Peyer's patch (tissue), 4 donors: ENCODE measurements around the gene ERC2. TPM values are rescaled to one million over a fixed set of nuclear protein-coding genes. Genes with fewer than 3 reads are reported as not detected.

ENCODE experiments used
- DNase-seq, 3 donors: peaks; one replicate each; pipeline ENCODE4 v3.0.0-alpha.2; 2017 to 2019
- H3K27ac ChIP-seq, 4 donors: fragments of 200-600 bp; sonication (generic); one replicate each; pipeline ENCODE4 v1.5.1; 2016 to 2019
- H3K27me3 ChIP-seq, 2 donors: fragments of 200-600 bp; sonication (generic); one replicate each; pipeline ENCODE4 v1.5.1; 2019
- H3K36me3 ChIP-seq, 3 donors: fragments of 200-600 bp; sonication (generic); one replicate each; pipeline ENCODE4 v1.5.1; 2016 to 2019
- H3K4me1 ChIP-seq, 4 donors: fragments of 200-600 bp; sonication (generic); one replicate each; pipeline ENCODE4 v1.5.1; 2016 to 2019
- H3K4me3 ChIP-seq, 4 donors: fragments of 200-600 bp; sonication (generic); 1 replicate in 3 of 4; 2 replicates in 1 of 4; pipeline ENCODE4 v1.5.1; 2016 to 2019; ENCODE audit warnings: mild to moderate bottlenecking in 1 of 4
- H3K9me3 ChIP-seq, 4 donors: fragments of 200-600 bp; sonication (generic); one replicate each; pipeline ENCODE4 v1.5.1; 2016 to 2019; ENCODE audit warnings: mild to moderate bottlenecking in 1 of 4
- CTCF ChIP-seq, 6 experiments: fragments of 450-650 bp in 4 of 6; fragments of 200-600 bp in 2 of 6; sonication (generic) in 1 of 6; IDR thresholded peaks; one replicate each; pipeline ENCODE4 v1.5.1; 2017 to 2019; ENCODE audit warnings: antibody characterized with exemption in 6 of 6, mild to moderate bottlenecking in 3 of 6, moderate library complexity in 1 of 6
- POLR2A ChIP-seq, 2 donors: fragments of 450-650 bp; IDR thresholded peaks; one replicate each; pipeline ENCODE4 v1.5.1; 2017; ENCODE audit warnings: antibody characterized with exemption in 2 of 2, mild to moderate bottlenecking in 2 of 2, moderate library complexity in 2 of 2
- total RNA-seq, 4 donors: library from RNA; depleted of rRNA; stranded (reverse); fragments of >200 nt; gene quantifications; one replicate each; pipeline ENCODE4 v1.1.0, GENCODE V29; 2016

The ERC2 gene
- total RNA-seq, 4 donors from 2014 or later, result 0.18 to 0.83 TPM; not detected in 2

- TF ChIP-seq POLR2A (IDR thresholded peaks at IDR 0.05), result no peak
- no peak for TF ChIP-seq CTCF (IDR thresholded peaks at IDR 0.05)
- Histone ChIP-seq H3K4me3 (no peak overlapping the region), H3K4me1 (no peaks in the 10 kb centered on the region), H3K27ac (no peak overlapping the region), H3K27me3 (no peaks in the 10 kb centered on the region), H3K36me3 (no peaks in the 10 kb centered on the region), H3K9me3 (no peaks in the 10 kb centered on the region)
- no peak for DNase-seq
Measured at GRCh38 chr3:56290374-56290773, 177.9 kb downstream of the ERC2 start.

GRCh38 chr3:56288258-56288657 lies 180.0 kb downstream of the ERC2 start:
- Histone ChIP-seq H3K9me3 (no peaks in the 10 kb centered on the region), H3K27me3 (no peaks in the 10 kb centered on the region), H3K4me3 (no peak overlapping the region), H3K4me1 (no peaks in the 10 kb centered on the region), H3K36me3 (no peaks in the 10 kb centered on the region), H3K27ac (no peak overlapping the region)
- DNase-seq, result no peak
- TF ChIP-seq POLR2A (IDR thresholded peaks at IDR 0.05) (no peak), CTCF (IDR thresholded peaks at IDR 0.05) (no peak)

GRCh38 chr3:56282341-56282740 lies 185.9 kb downstream of the ERC2 start:
- H3K36me3 ChIP-seq, result no peaks in the 10 kb centered on the region
- no peak for TF ChIP-seq POLR2A (IDR thresholded peaks at IDR 0.05)
- TF ChIP-seq CTCF (IDR thresholded peaks at IDR 0.05), result no peak
- no peak for DNase-seq
- H3K27me3 ChIP-seq, result no peaks in the 10 kb centered on the region
- H3K9me3 ChIP-seq, result no peaks in the 10 kb centered on the region
- no peaks in the 10 kb centered on the region for H3K4me1 ChIP-seq
- no peak overlapping the region for H3K27ac ChIP-seq
- H3K4me3 ChIP-seq, result no peak overlapping the region

GRCh38 chr3:56277236-56277635 lies 191.0 kb downstream of the ERC2 start:
- Histone ChIP-seq H3K36me3 (no peaks in the 10 kb centered on the region), H3K27ac (no peak overlapping the region), H3K9me3 (no peaks in the 10 kb centered on the region), H3K4me3 (no peak overlapping the region), H3K4me1 (no peaks in the 10 kb centered on the region), H3K27me3 (no peaks in the 10 kb centered on the region)
- DNase-seq, result no peak
- TF ChIP-seq POLR2A (IDR thresholded peaks at IDR 0.05) (no peak), CTCF (IDR thresholded peaks at IDR 0.05) (no peak)

GRCh38 chr3:56275120-56275519 lies 193.1 kb downstream of the ERC2 start:
- Histone ChIP-seq H3K36me3 (no peaks in the 10 kb centered on the region), H3K4me1 (no peaks in the 10 kb centered on the region), H3K27ac (no peak overlapping the region), H3K4me3 (no peak overlapping the region), H3K27me3 (no peaks in the 10 kb centered on the region), H3K9me3 (no peaks in the 10 kb centered on the region)
- DNase-seq, result no peak
- TF ChIP-seq POLR2A (IDR thresholded peaks at IDR 0.05) (no peak), CTCF (IDR thresholded peaks at IDR 0.05) (no peak)
